Amniotic stem cell (primary cell): ENCODE data around the gene OTUB2.
A peak's percentile ranks its signal among the peaks of the same experiment; 100 is the strongest.

ENCODE experiments used
- DNase-seq: peaks from one replicate; lab custom pipeline; 2025; lab: John Stamatoyannopoulos, UW

The OTUB2 gene

GRCh38 chr14:94041551-94042346 lies 15.6 kb downstream of the OTUB2 start:
- no peak for DNase-seq

GRCh38 chr14:94042433-94043091 lies 16.4 kb downstream of the OTUB2 start:
- DNase-seq, result no peak

GRCh38 chr14:94043111-94043755 lies 17.1 kb downstream of the OTUB2 start:
- no peak for DNase-seq

GRCh38 chr14:94043756-94044475 lies 17.8 kb downstream of the OTUB2 start:
- no peak for DNase-seq

GRCh38 chr14:94044476-94045091 lies 18.4 kb downstream of the OTUB2 start:
- DNase-seq, result no peak

GRCh38 chr14:94045101-94045500 lies 19.0 kb downstream of the OTUB2 start:
- no peak for DNase-seq

- no peak for DNase-seq
Observed at GRCh38 chr14:94045563-94046345, 19.6 kb downstream of the OTUB2 start.

- no peak for DNase-seq
Observed at GRCh38 chr14:94046696-94047250, 20.6 kb downstream of the OTUB2 start.

- DNase-seq, result no peak
Observed at GRCh38 chr14:94047581-94047980, 21.4 kb downstream of the OTUB2 start.

GRCh38 chr14:94048691-94049624 lies 22.8 kb downstream of the OTUB2 start:
- no peak for DNase-seq

GRCh38 chr14:94049625-94050023 lies 23.5 kb downstream of the OTUB2 start:
- DNase-seq, result no peak

- no peak for DNase-seq
Observed at GRCh38 chr14:94050231-94050880, 24.2 kb downstream of the OTUB2 start.

- peak; percentile 33 for DNase-seq
Observed at GRCh38 chr14:94051115-94051514, 25.0 kb downstream of the OTUB2 start.

- DNase-seq, result no peak
Observed at GRCh38 chr14:94051779-94052178, 25.6 kb downstream of the OTUB2 start.

- DNase-seq, result no peak
Observed at GRCh38 chr14:94052199-94052598, 26.1 kb downstream of the OTUB2 start.

- DNase-seq, result no peak
Observed at GRCh38 chr14:94052662-94053061, 26.5 kb downstream of the OTUB2 start.

- no peak for DNase-seq
Observed at GRCh38 chr14:94054401-94054800, 28.3 kb downstream of the OTUB2 start.

- DNase-seq, result no peak
Observed at GRCh38 chr14:94054936-94055335, 28.8 kb downstream of the OTUB2 start.
